ENCODE results near the gene C10orf120. TPM values are rescaled to one million over a fixed set of nuclear protein-coding genes. Genes with fewer than 3 reads are reported as not detected.

The C10orf120 gene
- total and polyA plus RNA-seq, 2 donors (not counting 3 experiments of a cell fraction or from before 2014, with no cell fraction given): not detected

- Histone ChIP-seq H3K4me1 (ENCODE audit: control insufficient read depth, extremely low read depth, insufficient read depth, low read length) (no peaks in the 10 kb centered on the region), H3K36me3 (ENCODE audit: control insufficient read depth in 2 of 2, extremely low read depth in 1 of 2, insufficient read depth in 2 of 2, low read length in 2 of 2) (no peaks in the 10 kb centered on the region), H3K9me3 (replicated peaks; ENCODE audit: control insufficient read depth, insufficient read depth, low read length) (no peaks in the 10 kb centered on the region), H3K79me2 (ENCODE audit: control insufficient read depth, insufficient read depth, low read length) (no peaks in the 10 kb centered on the region), H3K27ac (ENCODE audit: insufficient read depth, low read depth, low read length) (no peak overlapping the region), H3K27me3 (ENCODE audit: control insufficient read depth in 2 of 2, insufficient read depth in 2 of 2, low read length in 2 of 2) (peaks cover 0 to 1% of the 10 kb centered on the region in 2 experiments), H3K4me3 (replicated peaks in 1 of 3; ENCODE audit: insufficient read depth in 1 of 3, low read depth in 1 of 3, low read length in 3 of 3) (no peak overlapping the region), H4K20me1 (replicated peaks; ENCODE audit: control insufficient read depth, extremely low read depth, insufficient read depth, low read length) (no peaks in the 10 kb centered on the region), H3K4me2 (ENCODE audit: insufficient read depth, low read length) (no peak overlapping the region), H2AFZ (ENCODE audit: low read depth, low read length) (no peak overlapping the region), H3K9me1 (replicated peaks; ENCODE audit: control insufficient read depth, extremely low read depth, insufficient read depth, low read length) (no peaks in the 10 kb centered on the region), H3K9ac (replicated peaks; ENCODE audit: extremely low read depth, insufficient read depth, low read length) (no peak overlapping the region)
- DNase-seq (ENCODE audit: low read depth, low spot score) (no peak), FAIRE-seq (no peak)
- CTCF ChIA-PET: no interaction called here
- intact Hi-C loops (cut with micrococcal nuclease) (no loop called here), dilution Hi-C loops (cut with MboI; ENCODE audit: extremely low pct_ligation_motif_present, low sequenced_read_pairs) (no loop called here)
- no peak for TF ChIP-seq GATA2 (IDR thresholded peaks at IDR 0.05; ENCODE audit: insufficient read depth, insufficient read length, low read depth, low read length)
- no peak for TF ChIP-seq EZH2 (IDR thresholded peaks at IDR 0.05; ENCODE audit: borderline replicate concordance, low read depth, low read length, severe bottlenecking)
- TF ChIP-seq POLR2A (IDR thresholded peaks at IDR 0.05; ENCODE audit: low read depth, low read length): no peak
- TF ChIP-seq CTCF (IDR thresholded peaks at IDR 0.05; ENCODE audit: extremely low read depth in 1 of 2, insufficient read depth in 1 of 2, low read depth in 1 of 2, low read length in 2 of 2): no peak
- TF ChIP-seq MYC (IDR thresholded peaks at IDR 0.05; ENCODE audit: low read depth, low read length): no peak
- no peak for TF ChIP-seq JUN (IDR thresholded peaks at IDR 0.05; ENCODE audit: borderline replicate concordance, insufficient read depth, insufficient read length, low read depth)
- TF ChIP-seq POLR2AphosphoS5 (IDR thresholded peaks at IDR 0.05; ENCODE audit: insufficient read depth, low read depth, low read length): no peak
- TF ChIP-seq FOS (IDR thresholded peaks at IDR 0.05; ENCODE audit: borderline replicate concordance, insufficient read depth, low read length): no peak
- no peak for TF ChIP-seq MAX (IDR thresholded peaks at IDR 0.05; ENCODE audit: insufficient read depth, insufficient read length)
- POLR2A ChIA-PET: no interaction called here
- BruUV-seq (replicated peaks): no TSS peak
Measured at GRCh38 chr10:122730238-122730637, 30.6 kb upstream of the C10orf120 start.
